Hypothalamus (tissue), 51 donors: Measurements from ENCODE around the gene NDUFAF8.
A peak's percentile ranks its signal among the peaks of the same experiment; 100 is the strongest.

Experiments used
- DNase-seq, 51 donors: peaks; one replicate each; lab custom pipeline; 2025; lab: John Stamatoyannopoulos, UW

The NDUFAF8 gene

GRCh38 chr17:81238815-81239713 lies at the start of gene NDUFAF8, which contains the start of gene TEPSIN:
Gene NDUFAF8 (plus strand): TSS chr17:81239318. CDS start chr17:81239364, 46 bp downstream.
Gene TEPSIN (minus strand): TSS chr17:81239055. CDS start chr17:81239033, 22 bp downstream.
- DNase-seq: peak; percentile 69 to 99 (median 96)

- DNase-seq: peak in 24 of 51 donors; percentile 3 to 61 (median 26)
Measured at GRCh38 chr17:81189670-81190530, 49.2 kb upstream of the NDUFAF8 start.

GRCh38 chr17:81190591-81190990 lies 48.5 kb upstream of the NDUFAF8 start:
- no peak for DNase-seq

- no peak for DNase-seq
Measured at GRCh38 chr17:81191116-81191515, 48.0 kb upstream of the NDUFAF8 start.

GRCh38 chr17:81191646-81192045 lies 47.5 kb upstream of the NDUFAF8 start:
- DNase-seq: no peak

- DNase-seq: no peak
Measured at GRCh38 chr17:81192386-81193050, 46.6 kb upstream of the NDUFAF8 start.

- DNase-seq: no peak
Measured at GRCh38 chr17:81193051-81193410, 46.1 kb upstream of the NDUFAF8 start.

- DNase-seq: no peak
Measured at GRCh38 chr17:81193470-81194224, 45.5 kb upstream of the NDUFAF8 start.

- no peak for DNase-seq
Measured at GRCh38 chr17:81194225-81194760, 44.8 kb upstream of the NDUFAF8 start.

- no peak for DNase-seq
Measured at GRCh38 chr17:81194941-81195901, 43.9 kb upstream of the NDUFAF8 start.

GRCh38 chr17:81195941-81196495 lies 43.1 kb upstream of the NDUFAF8 start:
- no peak for DNase-seq

GRCh38 chr17:81196505-81197408 lies 42.4 kb upstream of the NDUFAF8 start:
- no peak for DNase-seq

- DNase-seq: no peak
Measured at GRCh38 chr17:81197409-81197795, 41.7 kb upstream of the NDUFAF8 start.

- no peak for DNase-seq
Measured at GRCh38 chr17:81197831-81198490, 41.2 kb upstream of the NDUFAF8 start.

GRCh38 chr17:81198826-81199481 lies 40.2 kb upstream of the NDUFAF8 start:
- no peak for DNase-seq

- no peak for DNase-seq
Measured at GRCh38 chr17:81199482-81199830, 39.7 kb upstream of the NDUFAF8 start.
